GM19328 (cell line): ENCODE data around the gene ADGRV1.

Source experiments
- ATAC-seq: cut with Tn5 transposase; IDR thresholded peaks from one replicate; pipeline ENCODE4 v1.9.1; 2021; ENCODE audit warnings: mild to moderate bottlenecking, moderate library complexity; ENCODE audit not compliant: unreplicated experiment

Gene ADGRV1, protein sequence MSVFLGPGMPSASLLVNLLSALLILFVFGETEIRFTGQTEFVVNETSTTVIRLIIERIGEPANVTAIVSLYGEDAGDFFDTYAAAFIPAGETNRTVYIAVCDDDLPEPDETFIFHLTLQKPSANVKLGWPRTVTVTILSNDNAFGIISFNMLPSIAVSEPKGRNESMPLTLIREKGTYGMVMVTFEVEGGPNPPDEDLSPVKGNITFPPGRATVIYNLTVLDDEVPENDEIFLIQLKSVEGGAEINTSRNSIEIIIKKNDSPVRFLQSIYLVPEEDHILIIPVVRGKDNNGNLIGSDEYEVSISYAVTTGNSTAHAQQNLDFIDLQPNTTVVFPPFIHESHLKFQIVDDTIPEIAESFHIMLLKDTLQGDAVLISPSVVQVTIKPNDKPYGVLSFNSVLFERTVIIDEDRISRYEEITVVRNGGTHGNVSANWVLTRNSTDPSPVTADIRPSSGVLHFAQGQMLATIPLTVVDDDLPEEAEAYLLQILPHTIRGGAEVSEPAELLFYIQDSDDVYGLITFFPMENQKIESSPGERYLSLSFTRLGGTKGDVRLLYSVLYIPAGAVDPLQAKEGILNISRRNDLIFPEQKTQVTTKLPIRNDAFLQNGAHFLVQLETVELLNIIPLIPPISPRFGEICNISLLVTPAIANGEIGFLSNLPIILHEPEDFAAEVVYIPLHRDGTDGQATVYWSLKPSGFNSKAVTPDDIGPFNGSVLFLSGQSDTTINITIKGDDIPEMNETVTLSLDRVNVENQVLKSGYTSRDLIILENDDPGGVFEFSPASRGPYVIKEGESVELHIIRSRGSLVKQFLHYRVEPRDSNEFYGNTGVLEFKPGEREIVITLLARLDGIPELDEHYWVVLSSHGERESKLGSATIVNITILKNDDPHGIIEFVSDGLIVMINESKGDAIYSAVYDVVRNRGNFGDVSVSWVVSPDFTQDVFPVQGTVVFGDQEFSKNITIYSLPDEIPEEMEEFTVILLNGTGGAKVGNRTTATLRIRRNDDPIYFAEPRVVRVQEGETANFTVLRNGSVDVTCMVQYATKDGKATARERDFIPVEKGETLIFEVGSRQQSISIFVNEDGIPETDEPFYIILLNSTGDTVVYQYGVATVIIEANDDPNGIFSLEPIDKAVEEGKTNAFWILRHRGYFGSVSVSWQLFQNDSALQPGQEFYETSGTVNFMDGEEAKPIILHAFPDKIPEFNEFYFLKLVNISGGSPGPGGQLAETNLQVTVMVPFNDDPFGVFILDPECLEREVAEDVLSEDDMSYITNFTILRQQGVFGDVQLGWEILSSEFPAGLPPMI (N-terminal part only)

GRCh38 chr5:90558344-90559192, at the start of gene ADGRV1:
TSS of gene ADGRV1 (plus strand) at chr5:90558797. CDS start at chr5:90558896, 99 bp downstream.
- no peak for ATAC-seq

- no peak for ATAC-seq
Measured at GRCh38 chr5:90510438-90510837, 48.2 kb upstream of the ADGRV1 start.

DNA sequence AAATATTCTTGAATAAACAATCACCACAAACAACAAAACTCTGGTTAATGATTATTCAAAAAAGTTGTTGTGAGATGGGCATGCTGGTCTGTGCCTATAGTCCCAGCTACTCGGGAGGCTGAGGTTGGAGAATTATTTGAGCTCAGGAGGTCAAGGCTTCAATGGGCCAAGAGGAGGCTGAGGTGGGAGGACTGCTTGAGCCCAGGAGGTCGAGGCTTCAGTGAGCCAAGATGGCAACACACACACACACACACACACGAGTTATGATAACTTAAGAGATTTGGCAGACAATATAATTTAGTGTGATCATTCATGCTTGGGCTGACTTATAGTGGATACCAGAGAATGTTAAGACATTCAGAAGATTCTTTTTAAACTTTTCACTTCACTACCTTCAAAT, 44.1 kb upstream of the ADGRV1 start:
- ATAC-seq = no peak

GRCh38 chr5:90518661-90519060, 39.9 kb upstream of the ADGRV1 start:
- ATAC-seq = no peak

DNA sequence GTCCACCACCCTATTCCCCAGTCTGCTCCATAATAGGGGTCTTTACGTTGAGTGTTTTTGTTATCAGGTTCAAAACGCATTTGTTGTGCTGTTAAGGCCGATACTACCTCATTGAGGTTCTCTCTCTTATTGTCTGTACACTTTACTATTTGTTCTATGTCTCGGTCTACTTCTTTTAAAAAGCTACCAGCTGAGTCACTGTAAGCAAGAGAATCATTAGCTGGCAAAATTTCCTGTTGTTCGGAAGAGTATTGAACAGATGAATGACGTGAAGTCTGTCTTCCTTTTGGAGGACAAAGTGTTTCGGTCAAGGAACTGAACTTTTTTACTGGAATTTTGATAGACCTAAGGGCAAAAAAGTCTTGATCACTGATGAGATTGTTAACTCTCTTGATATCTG, 39.5 kb upstream of the ADGRV1 start:
- ATAC-seq = no peak

GRCh38 chr5:90528601-90529193, 29.9 kb upstream of the ADGRV1 start:
- peak; percentile 0 for ATAC-seq

- peak; percentile 89 for ATAC-seq
Measured at GRCh38 chr5:90529194-90529938, 29.2 kb upstream of the ADGRV1 start, which contains the start of gene LYSMD3. TSS of gene LYSMD3 (minus strand) at chr5:90529584. CDS start at chr5:90525289, 4,295 bp downstream.

- peak; percentile 37 for ATAC-seq
Measured at GRCh38 chr5:90529939-90530677, 28.5 kb upstream of the ADGRV1 start.

DNA sequence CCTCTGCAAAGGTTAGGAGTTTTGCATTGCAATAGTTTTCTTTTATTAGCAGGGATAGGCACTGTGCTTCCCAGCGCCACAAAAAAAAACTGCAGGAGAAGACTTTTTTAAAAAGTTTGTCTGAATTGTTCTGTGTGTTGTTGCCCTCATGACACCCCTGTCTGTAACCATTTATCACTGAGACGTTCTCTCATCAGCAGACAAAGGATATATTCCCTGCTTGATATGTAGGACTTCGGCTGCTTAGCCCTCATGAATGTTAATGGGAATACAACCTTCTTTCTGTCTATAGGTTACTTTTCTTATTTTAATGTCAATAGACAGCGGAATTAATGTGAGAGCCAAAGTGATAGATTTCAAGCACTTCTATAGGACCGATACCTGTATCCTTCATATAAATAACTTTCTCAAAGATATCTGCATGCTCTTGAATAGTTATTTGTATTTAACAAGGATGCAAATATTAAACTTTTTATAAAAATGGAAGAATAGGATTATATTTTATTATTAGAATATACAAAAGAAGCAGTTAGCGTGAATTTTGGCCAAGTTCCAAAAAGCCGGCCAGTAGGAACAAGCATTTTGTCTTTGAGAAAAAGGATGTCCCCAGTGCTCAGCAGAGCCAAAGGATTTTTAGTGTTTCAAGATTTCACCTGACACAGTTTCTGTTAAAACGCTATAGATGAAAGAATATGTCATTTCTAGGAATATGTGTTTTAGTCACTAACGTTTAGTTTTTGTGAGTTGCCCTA, 27.7 kb upstream of the ADGRV1 start:
- no peak for ATAC-seq

GRCh38 chr5:90533794-90534193, 24.8 kb upstream of the ADGRV1 start:
- ATAC-seq = no peak

GRCh38 chr5:90534922-90535321, 23.7 kb upstream of the ADGRV1 start:
- no peak for ATAC-seq

GRCh38 chr5:90542827-90543519, 15.6 kb upstream of the ADGRV1 start:
- ATAC-seq = no peak

DNA sequence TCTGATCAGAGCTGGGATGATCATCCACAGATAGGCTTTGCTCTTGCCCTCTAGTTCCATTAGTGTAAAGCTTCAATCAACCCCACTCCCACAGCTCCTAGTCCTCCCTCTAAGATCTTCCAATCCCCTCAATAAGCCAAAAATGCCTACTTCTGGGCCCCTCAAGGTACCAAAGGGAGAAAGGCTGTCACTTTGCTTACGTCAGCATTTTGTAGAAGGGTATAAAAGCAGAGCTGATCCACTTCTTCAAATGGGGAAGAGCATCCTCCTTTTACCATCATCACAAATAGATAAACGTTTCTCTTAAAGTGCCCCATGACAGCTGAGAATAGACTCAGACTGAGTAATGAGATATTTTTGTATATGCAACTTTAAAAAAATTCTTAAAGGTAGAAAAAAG, 13.1 kb upstream of the ADGRV1 start:
- no peak for ATAC-seq

- no peak for ATAC-seq
Measured at GRCh38 chr5:90546216-90546837, 12.3 kb upstream of the ADGRV1 start.

DNA sequence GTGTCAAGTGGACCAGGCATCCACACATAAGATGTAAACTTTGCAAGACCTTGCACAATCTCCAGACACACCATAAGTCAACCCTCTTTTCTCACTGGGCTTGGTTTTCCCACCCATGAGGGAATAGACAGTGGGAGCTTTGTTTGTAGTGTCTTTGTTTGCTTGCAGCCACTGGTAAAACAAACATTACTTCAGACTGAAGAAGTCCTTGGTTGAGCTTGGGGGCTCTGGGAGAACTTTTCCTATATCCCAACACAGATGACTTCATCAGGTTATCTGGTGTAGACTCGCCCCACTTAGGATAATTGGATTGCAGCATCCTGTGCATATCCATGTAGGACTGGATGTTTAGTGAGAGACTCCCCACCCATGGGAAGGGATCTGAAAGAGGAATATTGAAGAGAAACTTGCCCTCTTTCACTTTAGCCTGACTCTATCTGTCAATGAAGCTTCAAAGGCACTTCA, 11.5 kb upstream of the ADGRV1 start:
- no peak for ATAC-seq

GRCh38 chr5:90548069-90548593, 10.5 kb upstream of the ADGRV1 start:
- ATAC-seq = no peak
